GM23338 (cell line): ENCODE results near the gene WDR76. TPM values are rescaled to one million over a fixed set of nuclear protein-coding genes. Genes with fewer than 3 reads are reported as not detected.
"Not testable (repeated sequence)": the region's sequence is repeated elsewhere in the genome, so short reads cannot be mapped to it uniquely, and the experiment has no call there.

Experiments used
- ATAC-seq: fragments of 200-7000 bp; cut with Tn5 transposase; 3 replicates; pipeline ENCODE4 v1.9.1; 2020
- DNase-seq: peaks from one replicate; pipeline ENCODE4 v3.0.0-alpha.2; 2015; ENCODE audit warnings: low spot score
- H2AFZ ChIP-seq: fragments of 200-600 bp; sonication (generic); 2 replicates; pipeline ENCODE4 v1.8.0; 2016; ENCODE audit warnings: antibody characterized with exemption, mild to moderate bottlenecking, moderate library complexity
- H3F3A ChIP-seq: fragments of 200-600 bp; sonication (generic); replicated peaks from 2 replicates; pipeline ENCODE4 v1.8.0; 2017; ENCODE audit warnings: antibody characterized with exemption, mixed run types, low read depth
- H3K27ac ChIP-seq: fragments of 200-600 bp; sonication (generic); 2 replicates; pipeline ENCODE4 v1.6.1; 2016; ENCODE audit warnings: low read depth
- H3K27me3 ChIP-seq: fragments of 200-600 bp; sonication (generic); 2 replicates; pipeline ENCODE4 v1.8.0; 2016; ENCODE audit warnings: mild to moderate bottlenecking, mixed run types, moderate library complexity; ENCODE audit not compliant: insufficient read depth
- H3K36me3 ChIP-seq: fragments of 200-600 bp; sonication (generic); 2 replicates; pipeline ENCODE4 v1.8.0; 2016; ENCODE audit warnings: mild to moderate bottlenecking; ENCODE audit not compliant: insufficient read depth
- H3K4me1 ChIP-seq: fragments of 200-600 bp; sonication (generic); 2 replicates; pipeline ENCODE4 v1.8.0; 2016; ENCODE audit warnings: mild to moderate bottlenecking, moderate library complexity; ENCODE audit not compliant: insufficient read depth
- H3K4me2 ChIP-seq: fragments of 200-600 bp; sonication (generic); 2 replicates; pipeline ENCODE4 v1.7.1; 2017; ENCODE audit warnings: mixed run types
- H3K4me3 ChIP-seq: fragments of 200-600 bp; sonication (generic); 2 replicates; pipeline ENCODE4 v1.6.1; 2016; ENCODE audit warnings: mixed run types
- H3K79me2 ChIP-seq: fragments of 200-600 bp; sonication (generic); replicated peaks from 2 replicates; pipeline ENCODE4 v1.8.0; 2017; ENCODE audit warnings: mild to moderate bottlenecking; ENCODE audit not compliant: insufficient read depth
- H3K9me2 ChIP-seq: fragments of 200-600 bp; sonication (generic); 2 replicates; pipeline ENCODE4 v1.8.0; 2017; ENCODE audit not compliant: insufficient read depth
- H4K20me1 ChIP-seq: fragments of 200-600 bp; sonication (generic); replicated peaks from 2 replicates; pipeline ENCODE4 v1.8.0; 2017; ENCODE audit warnings: mild to moderate bottlenecking; ENCODE audit not compliant: insufficient read depth
- H3K27ac Mint-ChIP-seq: 2 replicates; pipeline ENCODE4 v1.8.0; 2020; ENCODE audit warnings: inconsistent platforms, mild to moderate bottlenecking, moderate library complexity, mixed read lengths
- H3K27me3 Mint-ChIP-seq: 3 replicates; pipeline ENCODE4 v1.8.0; 2022; ENCODE audit warnings: low read depth, mild to moderate bottlenecking, moderate library complexity, mixed read lengths, inconsistent platforms; ENCODE audit not compliant: insufficient read depth, poor library complexity
- H3K36me3 Mint-ChIP-seq: 3 replicates; pipeline ENCODE4 v1.8.0; 2021; ENCODE audit warnings: low read depth, mild to moderate bottlenecking, inconsistent platforms, moderate library complexity, mixed read lengths
- H3K4me1 Mint-ChIP-seq: 3 replicates; pipeline ENCODE4 v1.8.0; 2020; ENCODE audit warnings: mild to moderate bottlenecking, inconsistent platforms, mixed read lengths
- H3K4me3 Mint-ChIP-seq: 3 replicates; pipeline ENCODE4 v1.8.0; 2021; ENCODE audit warnings: moderate library complexity, mild to moderate bottlenecking, inconsistent platforms, mixed read lengths
- H3K9me3 Mint-ChIP-seq: 3 replicates; pipeline ENCODE4 v1.8.0; 2020; ENCODE audit warnings: moderate library complexity, mild to moderate bottlenecking, inconsistent platforms, mixed read lengths
- EZH2phosphoT487 ChIP-seq: fragments of 200-600 bp; sonication (generic); IDR thresholded peaks from one replicate; pipeline ENCODE4 v1.8.1; 2018; ENCODE audit warnings: antibody characterized with exemption; ENCODE audit not compliant: unreplicated experiment
- JUNB ChIP-seq: IDR thresholded peaks from one replicate; pipeline ENCODE4 v1.6.1; 2016; ENCODE audit warnings: antibody characterized with exemption; ENCODE audit not compliant: unreplicated experiment
- NANOG ChIP-seq: IDR thresholded peaks from 2 replicates; pipeline ENCODE4 v1.6.1; 2016; ENCODE audit warnings: antibody characterized with exemption, borderline replicate concordance
- POLR2AphosphoS5 ChIP-seq: IDR thresholded peaks from 2 replicates; pipeline ENCODE4 v1.6.1; 2016; ENCODE audit warnings: antibody characterized with exemption, low read depth
- STAT1 ChIP-seq: IDR thresholded peaks from one replicate; pipeline ENCODE4 v1.6.1; 2016; ENCODE audit warnings: antibody characterized with exemption; ENCODE audit not compliant: unreplicated experiment
- ZNF114 ChIP-seq: fragments of 250-450 bp; sonication (Bioruptor Pico); IDR thresholded peaks from 2 replicates; pipeline ENCODE4 v1.5.0; 2020; ENCODE audit warnings: mild to moderate bottlenecking, moderate library complexity
- ZNF331 ChIP-seq: fragments of 250-450 bp; sonication (Bioruptor Pico); IDR thresholded peaks from 2 replicates; pipeline ENCODE4 v1.5.0; 2020; ENCODE audit warnings: low read depth, mild to moderate bottlenecking, moderate library complexity
- polyA plus RNA-seq: library from polyadenylated mRNA; unstranded; fragments of >200 nt; fragmentation: Nextera tagmentation; extraction: Ambion mirVana; gene quantifications from 2 replicates; pipeline ENCODE4 v1.2.1, GENCODE V29; 2016
- total RNA-seq: library from RNA; depleted of rRNA; stranded (reverse); fragments of >200 nt; shearing (Covaris generic); gene quantifications from 2 replicates; pipeline ENCODE4 v1.2.3, GENCODE V29; 2014
- TF ChIP-seq, protein P1 (sequence below): IDR thresholded peaks from one replicate; pipeline ENCODE4 v1.6.1; 2018; ENCODE audit warnings: antibody characterized with exemption; ENCODE audit not compliant: unreplicated experiment

WDR76 gene
- total and polyA plus RNA-seq, 2 experiments from 2014 or later = 9.7 to 17.8 TPM

DNA sequence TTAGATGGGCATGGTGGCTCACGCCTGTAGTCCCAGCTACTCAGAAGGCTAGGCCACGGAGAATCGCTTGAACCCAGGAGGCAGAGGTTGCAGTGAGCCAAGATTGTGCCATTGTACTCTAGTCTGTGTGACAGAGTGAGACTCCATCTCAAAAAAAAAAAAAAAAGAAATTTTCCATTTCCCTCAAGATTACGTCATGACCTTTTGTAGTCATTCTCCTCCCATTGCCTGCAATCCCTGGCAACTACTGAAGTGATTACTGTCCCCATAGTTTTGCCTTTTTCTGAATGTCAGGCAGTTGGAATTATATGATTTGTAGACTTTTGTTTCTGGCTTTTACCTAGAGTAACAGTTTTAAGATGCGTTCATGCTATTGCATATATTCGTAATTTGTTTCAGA is 28.0 kb downstream of the WDR76 start:
- H3K36me3 Mint-ChIP-seq = peaks cover 34% of the 10 kb centered on the region
- no peak overlapping the region for H3K4me3 ChIP-seq
- no peaks in the 10 kb centered on the region for H3K9me2 ChIP-seq
- no peak overlapping the region for H3K4me2 ChIP-seq
- H3K4me3 Mint-ChIP-seq = no peak overlapping the region
- DNase-seq (no peak), ATAC-seq (no peak)
- no peaks in the 10 kb centered on the region for H3K4me1 ChIP-seq
- peaks cover 4% of the 10 kb centered on the region for H3K27me3 Mint-ChIP-seq
- no peak overlapping the region for H2AFZ ChIP-seq
- peaks cover 17% of the 10 kb centered on the region for H3K36me3 ChIP-seq
- TF ChIP-seq STAT1 (no peak), NANOG (no peak)
- H4K20me1 ChIP-seq = 0 out of 2 replicates have a peak, but pooled peaks cover 3% of the 10 kb centered on the region
- H3K27ac Mint-ChIP-seq = no peak overlapping the region
- no peaks in the 10 kb centered on the region for H3K27me3 ChIP-seq
- no peaks in the 10 kb centered on the region for H3K79me2 ChIP-seq
- no peaks in the 10 kb centered on the region for H3K9me3 Mint-ChIP-seq
- no peak overlapping the region for H3K27ac ChIP-seq
- no peaks in the 10 kb centered on the region for H3F3A ChIP-seq
- H3K4me1 Mint-ChIP-seq = no peaks in the 10 kb centered on the region

DNA sequence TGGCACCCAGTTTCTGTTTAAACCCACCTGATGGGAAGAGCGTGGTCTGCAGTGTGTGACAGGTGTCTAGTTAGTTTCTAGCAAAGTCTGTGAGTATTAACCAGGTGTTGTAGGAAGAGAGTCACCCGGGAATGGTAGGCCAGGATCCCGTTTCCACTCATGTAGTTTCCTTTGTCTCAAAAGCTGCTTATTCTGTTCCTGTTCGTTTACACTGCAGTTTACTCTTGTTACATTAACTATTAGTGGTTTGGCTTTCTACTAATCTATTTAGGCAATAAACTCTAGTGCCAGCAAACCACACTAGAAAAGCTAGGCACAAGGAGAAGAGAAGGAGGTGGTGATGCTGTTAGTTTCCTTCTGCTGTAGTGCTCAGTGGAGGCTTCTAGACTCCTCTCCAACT is 32.7 kb downstream of the WDR76 start:
- ATAC-seq (no peak), DNase-seq (no peak)
- H3K9me2 ChIP-seq = no peaks in the 10 kb centered on the region
- no peaks in the 10 kb centered on the region for H3K4me1 Mint-ChIP-seq
- H3K36me3 Mint-ChIP-seq = peaks cover 6% of the 10 kb centered on the region; the same call in 2 of the 3 replicates
- no peaks in the 10 kb centered on the region for H3F3A ChIP-seq
- no peaks in the 10 kb centered on the region for H3K27me3 Mint-ChIP-seq
- no peaks in the 10 kb centered on the region for H3K9me3 Mint-ChIP-seq
- no peaks in the 10 kb centered on the region for H3K27me3 ChIP-seq
- no peak overlapping the region for H3K4me3 ChIP-seq
- no peak overlapping the region for H3K4me3 Mint-ChIP-seq
- H4K20me1 ChIP-seq = 0 out of 2 replicates have a peak, but pooled peaks cover 3% of the 10 kb centered on the region
- H3K79me2 ChIP-seq = no peaks in the 10 kb centered on the region
- no peak overlapping the region for H3K27ac ChIP-seq
- no peak for TF ChIP-seq EZH2phosphoT487
- TF ChIP-seq NANOG = no peak
- TF ChIP-seq, protein P1, sequence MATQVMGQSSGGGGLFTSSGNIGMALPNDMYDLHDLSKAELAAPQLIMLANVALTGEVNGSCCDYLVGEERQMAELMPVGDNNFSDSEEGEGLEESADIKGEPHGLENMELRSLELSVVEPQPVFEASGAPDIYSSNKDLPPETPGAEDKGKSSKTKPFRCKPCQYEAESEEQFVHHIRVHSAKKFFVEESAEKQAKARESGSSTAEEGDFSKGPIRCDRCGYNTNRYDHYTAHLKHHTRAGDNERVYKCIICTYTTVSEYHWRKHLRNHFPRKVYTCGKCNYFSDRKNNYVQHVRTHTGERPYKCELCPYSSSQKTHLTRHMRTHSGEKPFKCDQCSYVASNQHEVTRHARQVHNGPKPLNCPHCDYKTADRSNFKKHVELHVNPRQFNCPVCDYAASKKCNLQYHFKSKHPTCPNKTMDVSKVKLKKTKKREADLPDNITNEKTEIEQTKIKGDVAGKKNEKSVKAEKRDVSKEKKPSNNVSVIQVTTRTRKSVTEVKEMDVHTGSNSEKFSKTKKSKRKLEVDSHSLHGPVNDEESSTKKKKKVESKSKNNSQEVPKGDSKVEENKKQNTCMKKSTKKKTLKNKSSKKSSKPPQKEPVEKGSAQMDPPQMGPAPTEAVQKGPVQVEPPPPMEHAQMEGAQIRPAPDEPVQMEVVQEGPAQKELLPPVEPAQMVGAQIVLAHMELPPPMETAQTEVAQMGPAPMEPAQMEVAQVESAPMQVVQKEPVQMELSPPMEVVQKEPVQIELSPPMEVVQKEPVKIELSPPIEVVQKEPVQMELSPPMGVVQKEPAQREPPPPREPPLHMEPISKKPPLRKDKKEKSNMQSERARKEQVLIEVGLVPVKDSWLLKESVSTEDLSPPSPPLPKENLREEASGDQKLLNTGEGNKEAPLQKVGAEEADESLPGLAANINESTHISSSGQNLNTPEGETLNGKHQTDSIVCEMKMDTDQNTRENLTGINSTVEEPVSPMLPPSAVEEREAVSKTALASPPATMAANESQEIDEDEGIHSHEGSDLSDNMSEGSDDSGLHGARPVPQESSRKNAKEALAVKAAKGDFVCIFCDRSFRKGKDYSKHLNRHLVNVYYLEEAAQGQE = no peak
- no peak for TF ChIP-seq STAT1
- no peak for TF ChIP-seq ZNF331 (CRISPR knock-in tag)
- TF ChIP-seq JUNB = no peak
- TF ChIP-seq ZNF114 (CRISPR knock-in tag) = no peak
- no peak for TF ChIP-seq POLR2AphosphoS5
- H3K27ac Mint-ChIP-seq = no peak overlapping the region
- H3K4me1 ChIP-seq = no peaks in the 10 kb centered on the region
- H3K36me3 ChIP-seq = peaks cover 5% of the 10 kb centered on the region; the same call in 1 of the 2 replicates
- no peak overlapping the region for H2AFZ ChIP-seq
- no peak overlapping the region for H3K4me2 ChIP-seq

GRCh38 chr15:43866636-43867035 is 39.8 kb downstream of the WDR76 start:
- H3K79me2 ChIP-seq, H2AFZ ChIP-seq, H3K27ac Mint-ChIP-seq, H3K36me3 ChIP-seq, H3K27me3 Mint-ChIP-seq, H3K4me2 ChIP-seq, H3K4me3 ChIP-seq, H3K9me3 Mint-ChIP-seq, ATAC-seq, DNase-seq, H3F3A ChIP-seq, H3K4me1 ChIP-seq, H3K27me3 ChIP-seq, H3K4me3 Mint-ChIP-seq, H4K20me1 ChIP-seq, H3K36me3 Mint-ChIP-seq, H3K27ac ChIP-seq, H3K4me1 Mint-ChIP-seq, H3K9me2 ChIP-seq: not testable (repeated sequence)
